PC-9 (cell line): ENCODE results near the gene SMARCA2. TPM values are rescaled to one million over a fixed set of nuclear protein-coding genes. Genes with fewer than 3 reads are reported as not detected.

Source experiments
- BruUV-seq: library from RNA; stranded (reverse); fragments of 400-500 nt; replicated peaks from 2 replicates; lab custom pipeline; 2021; lab: Mats Ljungman, UMichigan
- CTCF ChIA-PET: fragments of 300-600 bp; sonication (Branson Sonifier 250); formaldehyde crosslinking; loops from one replicate; lab custom pipeline; 2022; ENCODE audit warnings: antibody characterized with exemption; lab: Charles Lee
- POLR2A ChIA-PET: fragments of 300-600 bp; sonication (Branson Sonifier 250); formaldehyde crosslinking; loops from one replicate; lab custom pipeline; 2022; ENCODE audit warnings: antibody characterized with exemption; ENCODE audit not compliant: unreplicated experiment; lab: Charles Lee
- DNase-seq, 2 experiments: peaks; one replicate each; pipeline versions ENCODE4 v3.0.0 to v3.0.0-alpha.2; 2015 to 2022; ENCODE audit warnings: mixed read lengths in 1 of 2
- H2AFZ ChIP-seq: fragments of 200-600 bp; sonication (generic); 2 replicates; pipeline ENCODE4 v1.8.1; 2017; ENCODE audit warnings: antibody characterized with exemption
- H3F3A ChIP-seq: fragments of 200-600 bp; sonication (generic); 2 replicates; pipeline ENCODE4 v1.8.1; 2017; ENCODE audit warnings: antibody characterized with exemption, mild to moderate bottlenecking, low read depth; ENCODE audit not compliant: insufficient read depth
- H3K27ac ChIP-seq: fragments of 200-600 bp; sonication (generic); 2 replicates; pipeline ENCODE4 v1.6.1; 2016; ENCODE audit warnings: mixed run types
- H3K27me3 ChIP-seq: fragments of 200-600 bp; sonication (generic); 2 replicates; pipeline ENCODE4 v1.6.1; 2016; ENCODE audit warnings: low read depth, mixed run types; ENCODE audit not compliant: insufficient read depth
- H3K36me3 ChIP-seq: fragments of 200-600 bp; sonication (generic); 2 replicates; pipeline ENCODE4 v1.6.1; 2016; ENCODE audit warnings: low read depth, mixed run types
- H3K4me1 ChIP-seq: fragments of 200-600 bp; sonication (generic); replicated peaks from 2 replicates; pipeline ENCODE4 v1.6.1; 2016; ENCODE audit warnings: mixed run types; ENCODE audit not compliant: insufficient read depth
- H3K4me2 ChIP-seq: fragments of 200-600 bp; sonication (generic); 2 replicates; pipeline ENCODE4 v1.6.1; 2017; ENCODE audit warnings: mixed run types
- H3K4me3 ChIP-seq: fragments of 200-600 bp; sonication (generic); 2 replicates; pipeline ENCODE4 v1.6.1; 2016; ENCODE audit warnings: mixed run types
- H3K79me2 ChIP-seq: fragments of 200-600 bp; sonication (generic); 2 replicates; pipeline ENCODE4 v1.6.1; 2017; ENCODE audit warnings: low read depth, mixed run types
- H3K9me2 ChIP-seq: fragments of 200-600 bp; sonication (generic); 2 replicates; pipeline ENCODE4 v1.8.1; 2017; ENCODE audit warnings: mild to moderate bottlenecking; ENCODE audit not compliant: insufficient read depth
- H3K9me3 ChIP-seq: fragments of 200-600 bp; sonication (generic); 2 replicates; pipeline ENCODE4 v1.8.1; 2016; ENCODE audit warnings: low read depth; ENCODE audit not compliant: insufficient read depth
- H4K20me1 ChIP-seq: fragments of 200-600 bp; sonication (generic); 2 replicates; pipeline ENCODE4 v1.8.1; 2017; ENCODE audit not compliant: insufficient read depth
- CTCF ChIP-seq: fragments of 200-600 bp; sonication (generic); conservative IDR thresholded peaks from 2 replicates; pipeline ENCODE4 v1.6.1; 2017; ENCODE audit warnings: mixed run types, antibody characterized with exemption, mild to moderate bottlenecking, moderate library complexity
- EZH2 ChIP-seq: fragments of 200-600 bp; sonication (generic); IDR thresholded peaks from 2 replicates; pipeline ENCODE4 v1.8.0; 2017; ENCODE audit warnings: antibody characterized with exemption, low read depth
- intact Hi-C: fragments of 100-400 bp; cut with micrococcal nuclease; formaldehyde crosslinking; loops from one replicate; pipeline ENCODE4 v1.10.0; 2022; ENCODE audit not compliant: unreplicated experiment
- total RNA-seq: library from RNA; stranded (reverse); gene quantifications from 2 replicates; pipeline ENCODE4 v1.2.3, GENCODE V29; 2021

The SMARCA2 gene
- total RNA-seq, 1 experiment from 2014 or later: 29.3 TPM

- DNase-seq: no peak
- no peaks in the 10 kb centered on the region for H3K79me2 ChIP-seq
- no peaks in the 10 kb centered on the region for H3K27me3 ChIP-seq
- TF ChIP-seq CTCF (no peak), EZH2 (no peak)
- no peaks in the 10 kb centered on the region for H3K9me2 ChIP-seq
- H3K36me3 ChIP-seq: no peaks in the 10 kb centered on the region
- no peak overlapping the region for H2AFZ ChIP-seq
- H3K9me3 ChIP-seq: no peaks in the 10 kb centered on the region
- no peak overlapping the region for H3K27ac ChIP-seq
- intact Hi-C loops: no loop called here
- no TSS peak for BruUV-seq
- H4K20me1 ChIP-seq: no peaks in the 10 kb centered on the region
- H3K4me2 ChIP-seq: no peak overlapping the region
- ChIA-PET CTCF (no interaction called here), POLR2A (interaction anchor here (0.5 kb wide), 1 partner anchor 1862 kb away, joined by 4 read pairs; no protein-coding TSS in a partner anchor)
- no peaks in the 10 kb centered on the region for H3F3A ChIP-seq
- no peak overlapping the region for H3K4me3 ChIP-seq
- H3K4me1 ChIP-seq: no peaks in the 10 kb centered on the region
Measured at GRCh38 chr9:2215921-2216441, 200.8 kb downstream of the SMARCA2 start.

GRCh38 chr9:2216591-2216990 lies 201.4 kb downstream of the SMARCA2 start:
- intact Hi-C loops: no loop called here
- H3K36me3 ChIP-seq: no peaks in the 10 kb centered on the region
- no peaks in the 10 kb centered on the region for H3K9me2 ChIP-seq
- no peaks in the 10 kb centered on the region for H3F3A ChIP-seq
- no peaks in the 10 kb centered on the region for H4K20me1 ChIP-seq
- no peaks in the 10 kb centered on the region for H3K27me3 ChIP-seq
- no peaks in the 10 kb centered on the region for H3K4me1 ChIP-seq
- H3K4me2 ChIP-seq: no peak overlapping the region
- H3K9me3 ChIP-seq: no peaks in the 10 kb centered on the region
- ChIA-PET POLR2A (interaction anchor here (0.5 kb wide), 1 partner anchor 1861 kb away, joined by 4 read pairs; no protein-coding TSS in a partner anchor), CTCF (no interaction called here)
- TF ChIP-seq CTCF (no peak), EZH2 (no peak)
- no peaks in the 10 kb centered on the region for H3K79me2 ChIP-seq
- no peak overlapping the region for H2AFZ ChIP-seq
- H3K4me3 ChIP-seq: no peak overlapping the region
- DNase-seq: no peak
- BruUV-seq: no TSS peak
- no peak overlapping the region for H3K27ac ChIP-seq

- Histone ChIP-seq H3F3A (no peaks in the 10 kb centered on the region), H3K9me2 (no peaks in the 10 kb centered on the region), H3K36me3 (no peaks in the 10 kb centered on the region), H3K27ac (no peak overlapping the region), H3K9me3 (no peaks in the 10 kb centered on the region), H3K79me2 (no peaks in the 10 kb centered on the region), H3K4me2 (no peak overlapping the region), H3K4me3 (no peak overlapping the region), H3K27me3 (no peaks in the 10 kb centered on the region), H2AFZ (no peak overlapping the region), H3K4me1 (no peaks in the 10 kb centered on the region), H4K20me1 (no peaks in the 10 kb centered on the region)
- CTCF ChIA-PET: no interaction called here
- BruUV-seq: no TSS peak
- no peak for TF ChIP-seq EZH2
- no peak for TF ChIP-seq CTCF
- intact Hi-C loops: no loop called here
- DNase-seq: no peak
- POLR2A ChIA-PET: no interaction called here
Measured at GRCh38 chr9:2217540-2217939, 202.4 kb downstream of the SMARCA2 start.
